Measurements from ENCODE around the gene ELOF1.

DNA sequence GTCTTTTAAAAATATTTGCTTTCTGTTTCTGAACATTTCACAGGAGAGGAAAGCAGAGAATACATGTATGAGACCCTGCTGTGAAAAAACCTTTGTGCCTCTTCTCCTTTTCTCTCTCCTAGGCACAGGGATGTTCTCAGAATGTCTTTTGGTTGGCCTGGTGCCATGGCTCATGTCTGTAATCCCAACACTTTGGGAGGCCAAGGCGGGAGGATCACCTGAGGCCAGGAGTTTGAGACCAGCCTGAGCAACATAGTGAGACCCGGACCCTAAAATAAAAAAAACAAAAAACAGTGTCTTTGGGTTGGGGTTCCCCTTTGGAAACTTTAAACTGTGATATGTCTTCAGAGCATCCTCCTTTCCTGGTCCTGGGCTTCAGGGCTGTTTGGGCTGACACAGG, 39.7 kb upstream of the ELOF1 start:
- TF ChIP-seq CTCF (IDR thresholded peaks at IDR 0.05) (no peak), USF1 (IDR thresholded peaks at IDR 0.05; ENCODE audit: borderline replicate concordance, low read depth) (no peak), RCOR1 (IDR thresholded peaks at IDR 0.05; ENCODE audit: low read length) (no peak), TEAD4 (IDR thresholded peaks at IDR 0.05; ENCODE audit: borderline replicate concordance, insufficient read depth) (no peak)

All from SK-N-SH (cell line).